GM18498 (cell line): Measurements from ENCODE around the gene POU2AF1.

ENCODE experiments used
- ATAC-seq: cut with Tn5 transposase; IDR thresholded peaks from one replicate; pipeline ENCODE4 v1.9.1; 2021; ENCODE audit warnings: mild to moderate bottlenecking, moderate library complexity; ENCODE audit not compliant: unreplicated experiment

The POU2AF1 gene

DNA sequence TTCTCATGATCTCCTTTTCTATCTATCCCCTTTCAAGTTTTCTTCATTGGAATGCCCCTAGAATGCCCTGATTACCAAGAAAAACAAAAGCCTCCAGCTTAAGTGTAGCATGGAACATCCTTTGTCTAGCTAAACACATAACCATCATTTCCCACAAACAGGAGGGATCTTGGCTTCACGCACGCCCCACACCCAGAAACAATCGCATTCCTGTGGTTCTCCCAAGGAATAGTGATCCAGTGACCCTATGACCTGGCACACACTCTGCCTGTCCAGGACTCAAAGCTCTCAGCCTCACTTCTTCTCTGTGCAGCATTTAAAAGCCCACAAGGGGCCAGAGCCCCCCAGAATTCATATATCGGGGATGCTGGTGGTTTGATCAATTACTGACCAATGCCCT lies 9.3 kb upstream of the POU2AF1 start:
- no peak for ATAC-seq

DNA sequence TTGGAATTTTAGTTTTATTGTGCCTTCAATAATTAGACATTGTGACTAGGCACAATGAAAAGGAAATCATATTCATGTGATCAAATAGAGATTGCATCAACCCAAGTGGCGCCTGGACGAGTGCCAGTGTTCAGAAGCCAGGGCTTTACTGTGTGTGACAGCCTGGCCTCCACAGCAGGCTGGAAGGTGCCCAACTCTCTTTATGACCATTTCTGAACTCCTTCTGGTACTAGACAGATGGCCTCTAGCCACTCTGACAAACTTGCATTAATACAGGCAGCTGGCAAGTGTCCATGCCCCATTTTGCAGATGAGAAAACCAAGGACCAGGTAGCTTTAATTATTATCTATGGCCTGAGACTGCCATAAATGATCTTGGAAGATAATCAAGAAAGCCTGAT lies 8.3 kb upstream of the POU2AF1 start:
- no peak for ATAC-seq

DNA sequence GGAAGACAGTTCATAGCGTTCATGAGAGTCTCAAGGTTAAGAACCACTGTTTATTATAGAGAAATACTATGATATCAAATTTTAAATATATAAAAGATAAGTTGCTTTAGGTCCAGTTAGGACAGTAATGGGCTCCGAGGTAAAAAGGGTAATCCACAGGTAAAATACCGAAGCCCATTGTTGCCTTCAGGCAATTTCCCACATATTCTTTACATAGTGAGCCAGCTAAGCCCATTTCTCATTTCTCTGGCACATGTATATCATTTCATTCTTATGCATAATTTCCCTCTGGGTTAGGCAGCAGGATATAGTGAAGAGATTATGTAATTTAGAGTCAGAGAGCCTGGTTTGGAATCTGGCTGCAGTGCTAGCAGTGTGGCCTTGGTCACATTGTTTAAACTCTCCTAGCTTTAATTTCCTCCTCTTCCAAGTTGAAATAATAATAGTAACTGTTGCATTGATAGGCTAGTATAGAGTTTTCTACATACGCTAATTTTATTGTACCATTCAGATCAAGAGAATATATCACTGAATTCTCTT lies 7.6 kb upstream of the POU2AF1 start:
- no peak for ATAC-seq

DNA sequence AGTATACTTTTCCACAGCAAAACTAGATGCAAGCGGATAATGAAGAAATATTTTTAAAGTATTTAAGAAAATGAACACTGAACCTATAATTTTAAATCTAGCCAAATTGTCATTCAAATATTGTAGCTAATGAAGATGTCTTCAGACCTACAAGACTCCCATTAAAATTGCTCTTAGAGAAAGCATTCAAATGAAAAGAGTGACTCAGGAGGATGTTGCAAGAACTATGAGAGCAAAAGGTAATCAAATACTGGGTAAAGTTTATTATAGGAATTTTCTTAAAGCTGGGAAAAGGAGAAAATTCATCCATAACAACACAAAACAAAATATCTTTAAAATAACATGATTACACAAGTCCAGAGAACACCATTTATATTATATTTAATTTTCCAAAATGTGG lies 5.4 kb upstream of the POU2AF1 start:
- no peak for ATAC-seq

DNA sequence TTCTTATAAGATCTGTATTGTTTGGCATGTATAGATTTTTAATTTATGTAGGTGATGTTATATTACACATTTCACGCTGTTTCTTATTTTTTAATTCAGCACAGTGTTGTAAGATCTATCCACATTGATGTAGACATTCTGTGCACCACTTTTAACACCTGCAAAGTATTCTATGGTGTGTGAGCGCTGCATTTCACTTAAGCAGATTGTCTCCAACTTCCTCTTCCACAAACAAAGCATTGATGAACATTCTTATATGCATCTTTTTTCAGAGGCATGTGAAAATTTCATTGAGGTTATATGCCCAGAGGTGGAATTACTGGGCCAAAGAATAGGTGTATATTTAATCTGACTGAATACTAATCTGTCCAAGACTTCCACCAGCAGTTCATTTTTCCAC lies 3.4 kb upstream of the POU2AF1 start:
- ATAC-seq = no peak

DNA sequence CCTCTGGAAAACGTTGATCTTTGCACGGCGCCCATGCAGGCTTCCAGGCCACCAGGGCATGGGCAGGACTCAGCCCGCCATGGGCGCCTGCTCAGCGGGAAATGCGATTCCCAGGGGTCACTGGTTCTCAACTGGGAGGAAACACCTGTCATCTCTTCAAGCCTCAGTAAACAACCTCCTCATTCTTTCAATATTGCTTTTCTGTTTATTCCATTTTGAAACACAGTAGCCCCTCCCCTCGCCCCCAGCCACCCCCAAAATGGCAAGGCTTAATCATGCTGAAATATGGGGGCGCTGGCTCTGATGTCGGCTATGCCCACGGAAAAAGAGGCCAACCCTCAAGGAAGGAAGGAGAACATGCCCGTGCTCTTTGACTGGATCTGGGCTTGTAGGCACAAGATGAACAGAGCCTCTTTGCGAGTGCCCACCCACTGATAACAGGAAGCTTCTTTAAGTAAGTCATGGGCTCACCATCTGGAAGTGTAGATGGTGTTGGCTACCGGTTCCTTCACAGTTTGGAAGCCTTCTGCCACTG lies 594 bp upstream of the POU2AF1 start:
- ATAC-seq = peak; percentile 30

DNA sequence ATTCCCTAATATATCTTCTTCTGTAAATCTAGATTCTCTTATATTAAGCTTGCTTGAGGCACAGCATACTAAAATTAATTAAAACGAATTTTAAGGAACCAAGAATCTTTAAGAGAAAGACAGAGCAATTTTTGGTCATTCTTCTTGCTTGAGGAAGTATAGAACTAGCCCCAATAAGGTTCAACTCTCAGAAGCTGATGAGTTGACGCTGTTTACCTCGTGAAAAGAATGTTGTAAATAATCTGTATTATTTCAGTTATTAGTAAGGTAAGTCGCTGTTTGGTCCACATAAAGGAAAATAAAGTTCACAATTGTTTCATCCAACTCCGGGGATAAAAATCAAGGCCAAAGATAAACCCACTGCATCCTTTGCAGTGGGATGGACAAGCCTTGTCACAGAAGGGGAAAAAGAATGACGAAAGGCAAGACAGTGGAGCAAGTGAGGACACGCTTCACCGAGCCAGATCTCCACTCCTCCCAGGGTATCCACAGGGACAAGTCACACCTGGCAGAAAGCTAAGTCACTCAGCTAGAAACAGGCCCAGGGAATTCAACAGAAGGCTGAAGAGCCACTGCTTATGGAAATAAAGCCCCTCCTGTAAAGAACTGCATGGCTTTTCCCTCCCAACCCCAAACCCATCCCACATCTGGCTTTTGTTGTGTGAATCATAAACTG lies 752 bp downstream of the POU2AF1 start:
- no peak for ATAC-seq

DNA sequence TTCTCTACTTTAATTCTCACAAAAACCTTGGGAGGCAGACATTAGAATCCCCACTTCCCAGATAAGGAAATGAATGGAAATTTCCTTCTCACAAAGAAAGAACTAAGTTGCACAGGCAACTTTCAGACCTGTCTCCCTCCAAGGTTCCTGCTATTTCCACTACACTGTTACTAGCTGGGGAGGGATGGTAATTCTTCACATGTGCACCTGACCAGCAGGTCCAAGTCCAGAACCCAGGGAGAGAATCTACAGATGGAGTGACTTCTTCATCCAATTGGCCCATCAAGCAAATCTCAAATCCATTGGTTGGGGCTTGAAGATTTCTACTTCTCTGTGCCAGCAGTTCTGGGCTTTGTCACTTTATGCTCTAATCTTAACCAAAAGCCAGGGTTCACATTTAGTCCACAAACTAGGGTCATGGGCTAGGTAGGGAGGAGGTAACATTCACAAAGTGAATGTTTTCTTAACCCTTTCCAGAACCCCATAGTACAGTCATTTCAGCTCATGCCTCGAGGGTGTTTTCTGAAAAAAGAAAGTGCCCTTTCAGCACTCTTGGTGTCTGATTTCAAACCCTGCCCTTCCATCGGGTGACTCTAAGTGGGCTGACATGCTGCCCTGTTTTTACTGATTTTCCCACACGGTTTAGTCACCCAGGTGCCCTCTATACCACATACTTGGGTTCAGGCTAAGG lies 2.7 kb downstream of the POU2AF1 start:
- peak; percentile 30 for ATAC-seq

DNA sequence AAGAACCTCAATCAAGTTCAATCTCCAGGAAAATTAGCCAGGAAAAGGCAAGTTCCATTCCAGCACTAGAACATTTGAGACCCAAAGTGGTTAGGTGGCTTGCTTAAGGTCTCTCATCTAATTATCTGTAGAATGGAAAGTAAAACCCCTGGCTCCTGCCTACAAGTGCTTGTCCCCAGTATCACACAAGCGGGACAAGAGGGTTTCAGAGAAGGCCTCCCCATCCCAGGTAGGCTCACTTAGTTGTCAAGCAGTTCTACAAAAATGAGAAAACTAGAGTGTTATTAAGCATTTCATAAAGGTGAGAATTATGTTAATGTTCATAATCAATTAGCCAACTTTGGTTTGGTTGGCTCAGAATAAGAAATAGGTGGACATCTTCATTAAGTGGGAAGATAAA lies 5.5 kb downstream of the POU2AF1 start:
- no peak for ATAC-seq

DNA sequence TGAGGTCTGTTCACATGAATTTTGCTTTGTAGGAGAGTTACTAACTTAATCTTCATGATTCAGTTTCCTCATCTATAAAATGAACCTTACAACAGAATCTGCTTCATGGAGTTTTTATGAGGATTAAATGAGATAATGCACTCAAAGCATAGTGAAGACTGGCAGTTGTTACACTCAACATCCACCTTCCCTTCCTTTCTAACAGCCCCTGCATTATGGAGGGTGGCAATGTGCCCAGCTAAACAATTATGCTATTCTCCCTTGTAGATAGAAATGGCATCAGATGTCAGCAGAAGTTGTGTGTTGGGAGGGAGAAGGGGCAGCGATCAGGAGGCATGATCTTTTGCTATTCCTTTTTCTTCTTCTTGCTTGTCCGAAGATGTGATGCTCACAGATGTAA lies 6.5 kb downstream of the POU2AF1 start:
- ATAC-seq = no peak

DNA sequence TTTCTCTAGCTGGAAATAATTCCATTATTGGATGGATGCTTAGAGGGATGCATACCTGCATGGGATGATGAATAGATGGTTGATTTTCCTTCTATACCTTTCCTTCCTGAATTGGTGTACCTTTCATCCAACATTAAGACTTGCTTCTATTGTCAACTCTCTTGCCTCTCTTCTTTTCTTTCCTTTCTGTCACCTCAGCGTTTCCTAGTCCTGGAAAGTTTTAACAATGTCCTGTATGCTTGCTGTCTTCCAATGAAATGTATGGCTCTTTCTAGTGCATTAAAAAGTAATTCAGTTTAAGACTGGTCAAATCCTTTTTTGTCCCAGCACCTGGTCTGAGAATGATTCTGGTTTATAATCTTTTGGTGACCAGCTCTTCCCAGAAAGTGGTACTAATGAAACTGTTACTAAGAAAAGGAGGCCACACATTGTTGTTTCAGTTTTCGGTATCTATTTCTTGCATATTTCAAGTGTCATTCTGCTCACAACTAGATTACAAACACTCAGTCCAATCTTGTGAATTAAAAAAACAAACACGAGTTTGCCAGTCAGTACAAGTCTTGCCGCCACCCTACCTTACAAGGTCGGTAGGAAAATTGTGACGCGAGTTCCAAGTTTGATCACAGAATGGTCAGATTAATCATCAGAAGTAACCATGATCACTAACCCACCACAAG lies 8.0 kb downstream of the POU2AF1 start:
- ATAC-seq = peak; percentile 35

DNA sequence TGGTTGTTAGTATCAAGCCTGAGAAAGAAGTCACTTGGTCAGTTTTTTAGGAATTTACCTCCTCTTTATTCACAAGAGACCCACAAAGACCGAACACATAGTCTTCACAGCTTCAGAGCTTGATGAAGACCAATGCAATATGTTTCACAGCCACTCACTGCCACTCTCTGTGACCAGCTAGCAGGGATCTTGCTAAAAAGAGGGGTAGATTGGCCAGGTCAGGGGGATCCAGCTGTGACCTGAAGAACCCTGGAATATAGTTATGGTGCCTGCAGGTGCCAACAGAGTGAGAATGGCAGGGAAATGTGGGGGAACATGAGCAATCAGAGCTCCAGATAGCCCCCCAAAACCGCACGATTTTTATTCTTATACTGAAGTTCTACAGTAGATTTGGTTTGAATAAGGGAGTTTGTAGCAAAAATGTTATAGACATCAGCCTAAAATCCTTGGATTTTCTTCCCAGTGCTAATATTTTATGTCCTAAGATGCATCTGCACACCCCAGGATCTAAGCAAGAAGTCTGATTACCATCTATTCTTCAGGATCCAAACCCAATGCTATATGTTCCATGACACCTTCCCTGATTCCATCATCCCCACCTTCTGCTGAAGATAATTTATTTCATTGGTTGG lies 8.7 kb downstream of the POU2AF1 start:
- no peak for ATAC-seq

DNA sequence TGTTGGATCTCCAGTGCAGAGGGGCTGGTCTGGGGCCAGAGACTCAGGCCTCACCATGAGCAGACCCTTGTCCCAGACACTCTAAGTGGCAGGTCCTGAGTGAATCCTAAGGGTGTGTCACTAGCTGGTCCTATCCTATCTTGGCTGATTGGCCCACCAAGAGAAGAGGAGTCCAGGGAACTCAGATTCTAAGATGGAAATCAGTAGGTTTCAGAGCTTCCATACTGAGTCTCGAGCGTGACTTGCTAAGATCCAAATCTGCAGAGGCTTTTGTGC lies 10.9 kb downstream of the POU2AF1 start:
- no peak for ATAC-seq

DNA sequence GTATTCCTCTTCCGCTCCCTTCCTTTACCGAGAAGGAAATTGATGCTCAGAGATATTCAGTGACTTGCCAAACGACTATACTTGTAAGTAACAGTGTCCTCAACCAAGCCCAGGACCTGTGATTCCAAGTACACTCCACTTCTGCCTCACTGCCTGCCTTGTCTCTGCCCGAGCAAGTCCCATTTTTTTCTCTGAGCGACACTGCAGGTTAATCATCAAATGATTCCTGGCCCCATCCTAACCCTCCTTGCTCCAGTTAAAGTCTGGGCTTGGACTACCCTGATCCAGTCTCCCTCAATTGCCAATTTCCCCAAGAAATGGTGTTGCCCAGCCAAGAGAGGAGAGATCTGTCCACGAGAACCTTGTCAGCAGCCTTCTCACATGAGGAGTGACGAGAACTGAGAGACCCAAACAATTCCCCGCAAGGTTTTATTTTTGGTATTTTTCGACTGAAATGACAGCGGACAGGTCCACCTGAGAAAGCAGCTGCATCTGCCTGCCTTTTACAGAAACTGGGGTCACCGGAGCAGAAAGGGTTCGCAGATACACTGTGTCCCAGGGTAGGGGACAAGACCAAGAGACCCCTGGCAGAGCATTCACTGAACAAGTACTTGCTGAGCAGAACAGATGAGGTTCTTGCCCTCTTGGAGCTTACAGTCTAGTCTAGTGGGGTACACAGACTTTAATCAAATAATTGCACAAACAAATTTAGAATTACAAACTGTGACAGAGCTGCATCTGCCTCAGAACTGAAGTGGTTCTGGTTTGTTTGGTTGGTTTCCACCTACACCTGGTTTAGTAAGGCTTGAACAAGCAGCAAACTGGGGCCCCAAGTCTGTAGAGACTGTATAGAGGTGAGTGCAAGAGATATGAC lies 11.4 kb downstream of the POU2AF1 start:
- ATAC-seq = peak; percentile 55

DNA sequence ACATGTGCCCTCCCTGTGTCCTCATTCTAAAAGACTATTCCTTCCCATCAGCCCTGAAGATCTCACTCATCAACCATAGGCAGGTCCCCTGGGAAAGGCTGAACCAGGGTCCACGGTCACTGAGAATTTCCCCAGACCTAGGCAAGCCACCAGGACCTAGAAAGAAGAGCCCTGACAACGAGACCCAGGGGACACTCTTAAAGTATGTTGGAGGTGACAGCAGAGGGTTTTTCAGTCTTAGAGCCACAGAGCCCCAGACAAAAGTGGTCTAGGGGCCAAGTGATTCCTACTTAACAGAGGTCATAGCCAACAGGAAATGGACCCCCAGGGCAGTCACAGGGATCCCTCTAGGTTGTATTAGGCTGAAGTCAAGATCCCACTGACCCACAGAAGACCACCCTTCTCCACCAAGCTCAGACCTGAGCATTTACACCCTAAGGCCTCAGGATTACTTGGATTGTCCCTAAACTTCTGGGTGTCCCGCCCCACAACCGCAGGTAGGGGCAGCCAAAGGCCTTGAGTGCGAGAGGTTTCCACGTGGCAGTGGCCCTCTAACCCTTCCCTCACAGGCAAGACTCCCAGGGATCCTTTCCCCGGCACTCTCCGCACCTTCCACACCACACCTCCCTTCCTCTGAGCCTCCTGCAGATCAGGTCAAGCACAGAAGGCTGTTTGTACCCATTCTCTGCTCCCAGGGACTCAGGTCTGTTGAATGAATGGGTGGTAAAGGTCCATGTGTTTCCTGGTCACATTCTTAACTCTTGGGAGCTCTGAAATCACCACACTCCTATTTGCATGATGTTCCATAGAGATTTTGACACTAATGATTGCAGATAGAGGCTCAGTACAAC lies 12.3 kb downstream of the POU2AF1 start:
- no peak for ATAC-seq

DNA sequence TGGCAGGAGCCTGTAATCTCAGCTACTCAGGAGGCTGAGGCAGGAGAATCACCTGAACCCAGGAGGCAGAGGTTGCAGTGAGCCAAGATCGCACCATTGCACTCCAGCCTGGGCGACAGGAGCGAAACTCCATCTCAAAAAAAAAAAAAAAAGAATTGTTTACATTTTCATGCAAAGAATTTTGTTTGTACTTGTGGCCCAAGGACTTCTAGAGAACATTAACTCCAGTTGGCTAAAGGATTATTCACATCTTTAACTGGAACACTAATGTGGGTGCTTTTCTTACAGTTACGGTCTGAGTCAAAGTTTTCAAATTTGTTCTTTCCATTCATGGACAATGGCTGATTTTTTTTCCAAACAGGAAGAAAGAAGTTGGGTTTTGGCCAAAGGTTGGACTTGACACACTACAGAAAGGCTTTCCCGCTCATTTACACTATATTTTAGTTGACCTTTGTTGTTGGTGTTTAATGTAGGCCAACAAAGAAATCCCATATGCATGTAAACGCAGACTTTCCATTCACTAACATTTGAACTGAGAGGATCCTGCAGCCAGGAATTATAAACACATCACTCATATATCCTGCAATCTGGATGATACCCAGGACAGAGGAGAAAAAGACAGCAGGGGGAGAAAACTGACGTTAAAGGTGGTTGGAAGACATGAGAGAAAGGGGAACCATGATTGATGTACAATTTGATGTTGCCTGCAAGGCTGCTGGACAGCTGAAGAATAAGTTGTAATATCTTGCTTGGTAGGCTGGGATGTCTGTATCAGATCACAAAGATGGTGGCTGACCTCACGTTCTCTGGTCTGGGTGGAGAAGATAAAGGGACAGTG lies 13.1 kb downstream of the POU2AF1 start:
- ATAC-seq = no peak

DNA sequence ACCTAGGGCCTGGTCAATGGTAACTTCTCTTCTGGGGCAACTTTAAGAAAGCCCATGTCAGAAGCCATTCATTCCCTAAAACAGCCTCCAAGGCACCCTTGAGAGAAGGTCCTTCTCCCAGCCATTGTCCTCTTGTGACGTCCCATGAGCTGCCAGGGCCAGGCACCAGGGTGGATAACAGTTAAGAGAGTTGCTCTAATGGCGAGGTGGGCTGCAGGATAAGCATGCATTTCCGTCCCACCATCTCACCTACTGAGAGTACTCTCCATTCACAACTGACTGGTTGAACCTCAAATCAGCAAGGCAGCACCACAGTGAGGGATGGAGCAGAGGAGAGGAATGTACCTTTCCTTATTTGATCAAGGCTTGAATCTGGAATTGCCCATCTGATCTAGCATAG lies 14.6 kb downstream of the POU2AF1 start:
- ATAC-seq = no peak

DNA sequence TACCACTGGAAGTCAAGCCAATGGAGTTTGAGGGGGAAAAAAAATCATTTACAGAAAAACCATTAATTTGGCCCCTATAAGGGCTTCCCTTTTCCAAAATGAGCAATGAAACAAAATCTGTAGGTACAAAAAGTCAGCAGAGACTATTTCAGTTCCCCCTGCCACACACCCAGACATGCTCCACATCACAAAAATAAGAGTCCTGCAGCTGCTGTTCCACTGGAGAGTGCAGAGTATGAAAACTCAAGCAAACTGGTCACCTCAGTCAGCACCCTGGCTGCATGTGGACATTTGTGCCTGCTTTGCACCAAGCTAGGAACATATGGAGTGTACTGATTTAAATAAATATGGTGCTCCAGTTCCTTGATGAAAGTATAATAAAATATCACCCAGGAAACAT lies 15.1 kb downstream of the POU2AF1 start:
- ATAC-seq = peak; percentile 33
